Left ventricle myocardium superior (tissue), 1 donor: ENCODE results near the gene BCAS1. TPM values are rescaled to one million over a fixed set of nuclear protein-coding genes. Genes with fewer than 3 reads are reported as not detected.
A peak's percentile ranks its signal among the peaks of the same experiment; 100 is the strongest.

ENCODE experiments used
- ATAC-seq: fragments of 200-7000 bp; cut with Tn5 transposase; one replicate; pipeline ENCODE4 v1.9.1; 2020; ENCODE audit warnings: mild to moderate bottlenecking, moderate library complexity
- DNase-seq: peaks from one replicate; pipeline ENCODE4 v3.0.0-alpha.2; 2020
- intact Hi-C: fragments of 100-400 bp; cut with micrococcal nuclease; formaldehyde crosslinking; loops from one replicate; pipeline ENCODE4 v1.11.0; 2022
- total RNA-seq: library from RNA; stranded (reverse); fragmentation: NEBNext Ultra II Directional; extraction: Animal tissue kit (Norgen Biotek cat#: 25700); gene quantifications from one replicate; pipeline ENCODE4 v1.2.1, GENCODE V29; 2021
- donor health status: DM: no; HTN: yes; CAD: no; lungs with severe emphysema.

BCAS1 gene
- total RNA-seq, 1 donor from 2014 or later = not detected

DNA sequence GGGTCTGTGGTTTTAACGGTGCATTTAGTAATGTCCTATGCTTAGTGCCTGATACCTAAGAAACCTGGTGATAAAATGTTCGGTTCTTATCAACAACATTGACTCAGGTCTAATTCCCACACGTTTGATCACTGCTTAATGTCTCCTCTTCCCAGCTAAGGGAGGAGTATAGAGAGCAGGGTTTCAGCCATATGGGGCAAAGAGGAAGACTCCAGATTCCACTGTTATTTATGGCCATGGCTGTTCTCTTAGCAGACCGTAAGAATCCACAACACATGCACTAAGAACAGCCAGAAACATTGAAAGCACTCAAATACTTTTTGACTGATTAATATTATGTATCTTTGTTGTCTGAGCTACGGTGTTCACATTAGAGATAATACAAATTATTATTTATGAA is 112.1 kb downstream of the BCAS1 start:
- intact Hi-C loops = no loop called here
- DNase-seq (no peak), ATAC-seq (no peak)

GRCh38 chr20:53957451-53958172 is 112.8 kb downstream of the BCAS1 start:
- intact Hi-C loops = no loop called here
- DNase-seq (no peak), ATAC-seq (peak; percentile 62)

DNA sequence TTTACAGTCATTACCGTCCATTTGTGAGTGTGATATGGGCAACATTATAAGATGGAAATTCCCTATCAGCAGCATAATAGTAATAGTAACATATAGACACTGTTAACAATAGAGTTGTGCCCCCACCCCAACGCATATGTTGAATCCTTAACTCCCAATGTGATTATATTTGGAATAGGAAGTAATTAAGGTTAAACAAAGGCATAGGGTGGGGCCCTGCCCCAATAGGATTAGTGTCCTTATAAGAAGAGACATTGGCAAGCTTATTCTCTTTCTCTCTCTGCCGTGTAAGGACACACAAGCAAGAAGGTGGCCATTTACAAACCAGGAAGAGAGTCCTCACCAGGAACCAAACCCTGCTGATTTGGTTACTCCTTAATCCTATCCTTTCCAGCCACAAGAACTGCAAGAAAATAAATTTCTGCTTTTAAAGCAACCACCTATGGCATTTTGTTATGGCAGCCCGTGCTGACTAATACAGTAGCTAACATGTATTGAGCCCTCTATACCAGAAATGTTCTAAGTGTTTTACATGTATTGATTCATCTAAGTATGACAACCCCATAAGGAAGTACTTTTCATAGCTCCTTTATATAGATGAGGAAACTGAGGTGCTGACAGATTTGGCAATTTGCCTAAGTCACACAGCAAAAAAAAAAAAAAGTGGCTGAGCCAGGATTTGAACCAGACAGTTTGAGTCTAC is 114.2 kb downstream of the BCAS1 start:
- DNase-seq (no peak), ATAC-seq (no peak)
- intact Hi-C loops = no loop called here

DNA sequence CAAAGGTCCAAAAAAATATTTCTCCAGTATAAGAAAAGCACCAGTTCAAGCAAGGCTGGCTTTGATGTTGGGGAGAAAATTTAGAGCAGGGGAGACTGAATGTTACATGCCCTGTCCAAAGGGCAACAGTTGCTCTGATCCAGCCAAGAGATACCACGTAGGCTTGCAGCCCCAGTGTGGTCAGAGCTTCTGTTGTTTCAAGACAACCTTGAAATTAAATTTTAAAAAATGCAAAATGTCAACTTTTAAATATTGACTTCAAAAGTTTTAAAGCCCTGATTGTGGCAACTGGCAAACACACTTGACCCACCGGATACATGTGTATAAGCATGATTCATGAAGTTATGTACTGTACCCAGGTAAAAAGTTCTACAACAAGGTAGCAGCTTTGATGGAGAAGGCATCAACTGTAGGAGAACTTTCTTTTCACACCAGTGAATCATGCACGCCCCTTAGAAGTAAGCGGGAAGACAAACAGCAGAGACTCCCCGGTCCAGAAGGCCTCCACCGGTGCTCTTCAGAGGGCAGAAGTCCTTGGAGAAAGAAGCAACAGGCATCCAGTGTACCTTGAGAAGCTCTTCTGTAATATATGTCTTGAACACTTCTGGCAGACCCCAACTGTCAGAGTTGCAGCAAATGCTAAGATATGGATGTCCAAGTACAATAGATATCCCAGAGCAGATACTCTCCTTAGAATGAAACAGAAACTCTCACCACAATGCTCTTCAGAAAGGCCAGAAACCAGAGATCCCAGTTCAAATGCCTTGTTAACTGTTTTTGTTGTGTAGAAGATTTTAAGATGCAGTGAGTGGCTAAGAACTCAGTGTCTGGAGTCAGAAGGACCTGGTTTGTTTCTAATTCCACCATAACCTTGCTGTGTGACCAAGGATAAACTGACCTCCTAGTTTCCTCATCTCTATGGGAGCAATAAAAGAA is 115.4 kb downstream of the BCAS1 start:
- ATAC-seq = no peak
- intact Hi-C loops = no loop called here
- no peak for DNase-seq

DNA sequence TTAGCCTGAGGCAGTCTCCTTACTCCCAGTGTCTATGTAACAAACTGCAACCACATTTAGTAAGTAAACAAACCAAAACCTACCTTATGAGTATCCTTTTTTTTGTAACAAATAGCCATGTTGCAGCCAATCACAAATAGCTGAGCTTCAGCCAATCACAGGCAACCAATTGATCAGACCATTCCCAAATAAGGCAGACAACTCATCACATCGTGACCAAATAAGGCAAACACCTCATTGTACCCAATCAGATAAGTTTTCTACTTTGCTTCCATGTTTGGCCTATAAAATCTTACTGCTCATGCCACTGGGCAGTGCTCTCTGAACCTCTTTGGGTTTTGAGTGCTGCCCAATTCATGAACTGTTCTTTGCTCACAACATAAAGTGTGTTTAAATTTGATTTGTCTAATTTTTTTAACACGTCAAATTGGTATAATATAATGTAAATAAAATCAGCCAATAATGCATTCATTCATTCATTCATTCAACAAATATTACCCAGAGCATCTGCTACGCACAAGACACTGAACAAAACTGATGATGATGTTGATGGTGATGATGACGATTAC is 117.8 kb downstream of the BCAS1 start:
- intact Hi-C loops = no loop called here
- DNase-seq = no peak
- no peak for ATAC-seq

DNA sequence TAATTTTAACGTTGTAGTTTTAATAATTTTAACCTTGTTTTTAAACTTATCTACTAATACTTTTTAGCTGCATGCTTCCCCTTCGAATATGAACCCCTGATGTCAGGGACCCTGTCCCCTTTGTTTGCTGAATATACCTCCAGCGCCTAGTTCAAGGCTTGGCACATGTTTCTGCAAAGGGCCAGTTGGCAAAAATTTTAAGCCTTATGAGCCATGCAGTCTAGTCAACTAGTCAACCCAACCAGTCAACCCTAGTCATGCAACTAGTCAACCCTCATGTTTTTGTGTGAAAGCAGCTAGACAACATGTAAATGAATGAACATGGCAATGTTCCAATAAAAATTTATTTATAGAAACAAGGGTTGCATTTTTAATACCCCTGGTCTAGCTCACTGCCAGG is 119.8 kb downstream of the BCAS1 start:
- ATAC-seq (no peak), DNase-seq (no peak)
- intact Hi-C loops = no loop called here

DNA sequence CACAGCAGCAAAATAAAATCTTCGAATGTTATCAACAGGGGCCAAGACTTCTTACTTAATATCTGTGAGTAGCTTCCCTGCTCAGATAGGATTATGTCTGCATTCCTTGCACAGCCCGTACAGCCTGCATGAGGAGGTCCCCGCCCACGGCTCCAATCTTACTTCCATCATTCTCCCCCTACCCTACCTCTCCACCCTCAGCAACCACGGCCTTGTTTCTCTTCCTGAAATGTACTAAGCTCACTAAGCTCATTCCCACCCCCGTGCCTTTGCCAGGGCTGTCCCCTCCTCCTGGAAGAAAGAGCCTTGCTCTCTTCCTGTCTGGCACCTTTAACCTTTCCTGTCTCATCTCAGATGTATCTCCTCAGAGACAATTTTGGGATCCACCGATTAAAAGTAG is 120.4 kb downstream of the BCAS1 start:
- ATAC-seq (no peak), DNase-seq (no peak)
- intact Hi-C loops = no loop called here

- intact Hi-C loops = no loop called here
- ATAC-seq (peak; percentile 57), DNase-seq (peak; percentile 38)
Observed at GRCh38 chr20:53949319-53949839, 121.0 kb downstream of the BCAS1 start.

- intact Hi-C loops = no loop called here
- DNase-seq (no peak), ATAC-seq (no peak)
Observed at GRCh38 chr20:53948383-53949318, 121.7 kb downstream of the BCAS1 start.

DNA sequence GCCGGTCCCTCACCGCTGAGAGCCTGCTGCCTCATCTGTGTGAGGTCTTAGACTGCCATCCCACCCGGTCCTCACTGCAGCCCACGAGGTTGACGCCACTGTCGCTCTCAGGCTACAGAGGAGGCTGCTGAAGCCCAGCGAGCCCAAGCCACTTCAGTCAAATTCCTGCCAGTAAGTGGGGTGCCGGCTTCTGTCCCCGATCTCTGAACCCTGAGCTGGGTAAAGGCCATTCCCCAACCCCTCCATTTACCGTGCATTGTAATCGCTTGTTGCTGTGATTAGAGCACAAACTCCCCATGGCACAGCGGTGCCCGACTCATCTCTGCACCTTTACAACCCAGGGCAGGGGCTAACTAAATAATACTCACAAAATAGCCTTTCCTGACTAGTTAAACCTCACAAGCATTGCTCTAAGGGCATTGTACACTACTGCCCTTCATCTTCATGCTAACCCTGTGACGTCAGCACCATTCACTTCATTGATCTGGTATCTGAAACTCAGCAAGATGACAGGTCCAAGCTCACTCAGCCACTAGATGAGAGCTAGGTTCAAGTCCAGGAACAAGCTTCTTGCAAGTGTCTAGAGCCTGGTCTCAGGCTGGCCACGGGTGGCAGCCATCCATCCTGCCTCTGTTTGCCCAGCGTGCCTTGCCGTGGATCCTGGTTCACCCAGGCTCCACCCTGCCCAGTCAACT is 122.7 kb downstream of the BCAS1 start:
- intact Hi-C loops = no loop called here
- DNase-seq (no peak), ATAC-seq (no peak)

DNA sequence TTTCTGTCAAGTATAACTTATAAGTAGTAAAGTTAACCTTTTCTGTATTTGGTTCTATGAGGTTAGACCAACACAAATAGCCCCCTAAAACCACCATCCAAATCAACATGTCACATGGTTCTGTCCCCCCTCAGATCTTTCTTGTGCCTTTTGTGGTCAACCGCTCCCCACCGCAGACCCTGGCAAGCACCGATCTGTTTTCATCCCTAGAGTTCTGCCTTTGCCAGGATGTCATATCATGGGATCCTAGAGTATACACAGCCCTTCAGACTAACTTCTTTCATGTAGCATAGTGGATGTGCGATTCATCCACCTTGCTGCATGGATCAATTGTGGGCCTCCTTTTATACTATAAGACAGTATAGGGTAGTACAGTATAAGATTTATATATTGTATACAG is 124.3 kb downstream of the BCAS1 start:
- ATAC-seq (no peak), DNase-seq (no peak)
- intact Hi-C loops = no loop called here

GRCh38 chr20:53945478-53945877 is 124.9 kb downstream of the BCAS1 start:
- no peak for ATAC-seq
- intact Hi-C loops = no loop called here

GRCh38 chr20:53944796-53945195 is 125.6 kb downstream of the BCAS1 start:
- intact Hi-C loops = loop anchor here (5.0 kb wide), 1 partner anchor 367 kb away; no protein-coding TSS in a partner anchor
- ATAC-seq (no peak), DNase-seq (no peak)

More at GRCh38 chr20:53945478-53945877, 124.9 kb downstream of the BCAS1 start:
- no peak for DNase-seq

GRCh38 chr20:53943522-53944291 is 126.7 kb downstream of the BCAS1 start:
- ATAC-seq = no peak
- intact Hi-C loops = loop anchor here (5.0 kb wide), 1 partner anchor 366 kb away; no protein-coding TSS in a partner anchor
- peak; percentile 44 for DNase-seq

DNA sequence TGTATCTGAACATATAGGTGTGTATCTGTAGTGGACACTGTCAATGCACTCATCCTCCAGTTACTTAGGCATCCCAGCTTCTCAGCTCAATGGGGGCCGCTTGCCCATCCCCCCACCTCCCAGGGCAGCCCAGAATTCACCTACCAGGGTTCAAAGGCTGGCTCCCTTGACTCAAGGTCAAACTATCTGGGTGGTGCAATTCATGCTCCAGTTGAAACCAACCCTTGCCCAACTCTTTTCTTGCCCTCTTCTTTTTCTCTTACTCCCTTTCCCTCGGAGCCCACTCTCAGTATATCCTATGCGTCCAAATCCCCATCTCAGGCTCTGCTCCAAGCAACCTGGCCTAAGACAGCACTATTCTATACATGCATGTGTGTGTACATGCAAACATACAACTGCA is 127.4 kb downstream of the BCAS1 start:
- DNase-seq (no peak), ATAC-seq (no peak)
- intact Hi-C loops = loop anchor here (5.0 kb wide), 1 partner anchor 366 kb away; no protein-coding TSS in a partner anchor

- intact Hi-C loops = loop anchor here (5.0 kb wide), 1 partner anchor 365 kb away; no protein-coding TSS in a partner anchor
- ATAC-seq (no peak), DNase-seq (no peak)
Observed at GRCh38 chr20:53942472-53942816, 128.0 kb downstream of the BCAS1 start.
